Gastrocnemius medialis (tissue), 4 donors: ENCODE data around the gene POLR3A. TPM values are rescaled to one million over a fixed set of nuclear protein-coding genes. Genes with fewer than 3 reads are reported as not detected.

ENCODE experiments used
- ATAC-seq, 2 donors: fragments of 150-250 bp; one replicate each; pipeline ENCODE4 v1.9.1; 2016
- DNase-seq, 2 donors: peaks; one replicate each; pipeline ENCODE4 v3.0.0-alpha.2; 2019
- H3K27ac ChIP-seq, 4 donors: fragments of 200-600 bp; sonication (generic); 1 replicate in 1 of 4; 2 replicates in 3 of 4; pipeline ENCODE4 v1.5.1; 2016 to 2018; ENCODE audit warnings: mild to moderate bottlenecking in 2 of 4, moderate library complexity in 1 of 4
- H3K27me3 ChIP-seq, 3 donors: fragments of 200-600 bp; sonication (generic) in 2 of 3; 1 replicate in 1 of 3; 2 replicates in 2 of 3; pipeline versions ENCODE4 v1.5.1 to v1.6.0; 2016 to 2019; ENCODE audit warnings: mild to moderate bottlenecking in 1 of 3, moderate library complexity in 1 of 3
- H3K36me3 ChIP-seq, 2 donors: fragments of 200-600 bp; sonication (generic) in 1 of 2; one replicate each; pipeline ENCODE4 v1.5.1; 2017 to 2018
- H3K4me1 ChIP-seq, 2 donors: fragments of 200-600 bp; sonication (generic) in 1 of 2; one replicate each; pipeline ENCODE4 v1.5.1; 2016 to 2017; ENCODE audit warnings: mild to moderate bottlenecking in 2 of 2
- H3K4me3 ChIP-seq, 4 donors: fragments of 200-600 bp; sonication (generic) in 3 of 4; 1 replicate in 1 of 4; 2 replicates in 3 of 4; pipeline ENCODE4 v1.5.1; 2016 to 2019; ENCODE audit warnings: mild to moderate bottlenecking in 2 of 4
- H3K9me3 ChIP-seq, 3 donors: fragments of 200-600 bp; sonication (generic) in 2 of 3; 1 replicate in 1 of 3; 2 replicates in 2 of 3; pipeline ENCODE4 v1.5.1; 2016 to 2019
- CTCF ChIP-seq, 5 experiments: fragments of 450-650 bp in 3 of 5; fragments of 200-600 bp in 2 of 5; sonication (generic) in 2 of 5; IDR thresholded peaks in 4 of 5; conservative IDR thresholded peaks in 1 of 5; 1 replicate in 4 of 5; 2 replicates in 1 of 5; pipeline ENCODE4 v1.5.1; 2016 to 2019; ENCODE audit warnings: antibody characterized with exemption in 5 of 5, mild to moderate bottlenecking in 3 of 5, moderate library complexity in 3 of 5
- POLR2A ChIP-seq, 2 donors: fragments of 450-650 bp; IDR thresholded peaks; one replicate each; pipeline ENCODE4 v1.6.1; 2017; ENCODE audit warnings: antibody characterized with exemption in 2 of 2, mild to moderate bottlenecking in 2 of 2, moderate library complexity in 2 of 2
- in situ Hi-C, 4 donors: fragments of 200-750 bp; cut with MboI; loops; one replicate each; pipeline versions ENCODE4 v1.15.0 to v1.8.0; 2017; ENCODE audit warnings: low sequenced_read_pairs in 4 of 4
- intact Hi-C: fragments of 100-400 bp; cut with DNase I; formaldehyde crosslinking; loops from one replicate; pipeline ENCODE4 v1.15.1; 2023; ENCODE audit warnings: low total_unique reads
- total RNA-seq, 4 donors: library from RNA; depleted of rRNA; stranded (reverse); fragments of >200 nt; gene quantifications; one replicate each; pipeline versions ENCODE4 v1.1.0 to v1.2.3, GENCODE V29; 2016

POLR3A gene
- total RNA-seq, 4 donors from 2014 or later: 11.0 to 17.4 (median 15.5) TPM

- Histone ChIP-seq H3K27ac (no peak overlapping the region), H3K36me3 (peaks cover 15 to 78% of the 10 kb centered on the region in 2 donors), H3K4me1 (peaks cover 20 to 25% of the 10 kb centered on the region in 2 donors), H3K27me3 (no peaks in the 10 kb centered on the region), H3K9me3 (no peaks in the 10 kb centered on the region), H3K4me3 (no peak overlapping the region)
- DNase-seq: no peak
- in situ Hi-C loops (loop anchor here in 3 of 4 donors (25.0 kb wide), 3 partner anchors 274 to 1149 kb away; no protein-coding TSS in a partner anchor), intact Hi-C loops (loop anchor here (10.0 kb wide), 1 partner anchor 1027 kb away; the partner anchor contains the start of gene ZMIZ1)
- no peak for ATAC-seq
- TF ChIP-seq POLR2A (IDR thresholded peaks at IDR 0.05): no peak
- TF ChIP-seq CTCF (IDR thresholded peaks at IDR 0.05 in 4 of 5, conservative IDR thresholded peaks at IDR 0.05 in 1 of 5): no peak
These were observed 8.8 kb upstream of the POLR3A start for GRCh38 chr10:78038105-78038504.

- no peak for TF ChIP-seq CTCF (IDR thresholded peaks at IDR 0.05 in 4 of 5, conservative IDR thresholded peaks at IDR 0.05 in 1 of 5)
- no peak for TF ChIP-seq POLR2A (IDR thresholded peaks at IDR 0.05)
- H3K27ac ChIP-seq: peak overlapping the region in 2 of 4 donors; percentile 2 to 86
- in situ Hi-C loops (loop anchor here in 3 of 4 donors (25.0 kb wide), 3 partner anchors 276 to 1151 kb away; no protein-coding TSS in a partner anchor), intact Hi-C loops (loop anchor here (10.0 kb wide), 1 partner anchor 1029 kb away; the partner anchor contains the start of gene ZMIZ1)
- H3K9me3 ChIP-seq: no peaks in the 10 kb centered on the region
- H3K4me3 ChIP-seq: no peak overlapping the region
- no peak for DNase-seq
- no peaks in the 10 kb centered on the region for H3K27me3 ChIP-seq
- H3K36me3 ChIP-seq: peaks cover 15 to 59% of the 10 kb centered on the region in 2 donors
- ATAC-seq: no peak
- H3K4me1 ChIP-seq: peaks cover 20 to 25% of the 10 kb centered on the region in 2 donors
These were observed 6.7 kb upstream of the POLR3A start for GRCh38 chr10:78035933-78036583.

GRCh38 chr10:78035437-78035836 lies 6.1 kb upstream of the POLR3A start:
- H3K27ac ChIP-seq: peak overlapping the region; percentile 78 to 86 (median 84)
- ATAC-seq (no peak), DNase-seq (no peak)
- peak overlapping the region in 1 of 4 donors; percentile 68 for H3K4me3 ChIP-seq
- H3K36me3 ChIP-seq: peaks cover 15 to 53% of the 10 kb centered on the region in 2 donors
- peaks cover 20 to 25% of the 10 kb centered on the region in 2 donors for H3K4me1 ChIP-seq
- no peaks in the 10 kb centered on the region for H3K27me3 ChIP-seq
- H3K9me3 ChIP-seq: no peaks in the 10 kb centered on the region
- TF ChIP-seq POLR2A (IDR thresholded peaks at IDR 0.05) (no peak), CTCF (IDR thresholded peaks at IDR 0.05 in 4 of 5, conservative IDR thresholded peaks at IDR 0.05 in 1 of 5) (no peak)
- intact Hi-C loops (loop anchor here (10.0 kb wide), 1 partner anchor 1029 kb away; the partner anchor contains the start of gene ZMIZ1), in situ Hi-C loops (loop anchor here in 3 of 4 donors (25.0 kb wide), 3 partner anchors 277 to 1152 kb away; no protein-coding TSS in a partner anchor)

GRCh38 chr10:78035025-78035424 lies 5.7 kb upstream of the POLR3A start:
- Histone ChIP-seq H3K27me3 (no peaks in the 10 kb centered on the region), H3K4me1 (peaks cover 22 to 26% of the 10 kb centered on the region in 2 donors), H3K9me3 (no peaks in the 10 kb centered on the region), H3K36me3 (peaks cover 15 to 48% of the 10 kb centered on the region in 2 donors), H3K27ac (peak overlapping the region; percentile 78 to 86 (median 84)), H3K4me3 (peak overlapping the region; percentile 65 to 93 (median 74))
- intact Hi-C loops: loop anchor here (10.0 kb wide), 1 partner anchor 1030 kb away; the partner anchor contains the start of gene ZMIZ1
- TF ChIP-seq POLR2A (IDR thresholded peaks at IDR 0.05) (no peak), CTCF (IDR thresholded peaks at IDR 0.05 in 4 of 5, conservative IDR thresholded peaks at IDR 0.05 in 1 of 5) (no peak)
- ATAC-seq: no peak
- in situ Hi-C loops: loop anchor here in 3 of 4 donors (25.0 kb wide), 3 partner anchors 277 to 1152 kb away; no protein-coding TSS in a partner anchor
- no peak for DNase-seq
